ENCODE measurements around the gene TLX2. TPM values are rescaled to one million over a fixed set of nuclear protein-coding genes. Genes with fewer than 3 reads are reported as not detected.

The TLX2 gene
- total and polyA plus RNA-seq, 2 of the 13 experiments (the other 11 are each of a cell fraction or from before 2014, with no cell fraction given): 0.05 to 0.20 TPM

- TF ChIP-seq ZNF563 (CRISPR knock-in tag; IDR thresholded peaks at IDR 0.05) (peak; percentile 89), ZNF136 (CRISPR knock-in tag; IDR thresholded peaks at IDR 0.05; ENCODE audit: low read depth) (peak; percentile 93), ZNF615 (CRISPR knock-in tag; IDR thresholded peaks at IDR 0.05; ENCODE audit: borderline replicate concordance) (peak; percentile 92; the same call in 1 of the 2 replicates), ZNF263 (CRISPR knock-in tag; IDR thresholded peaks at IDR 0.05) (peak; percentile 56), ISX (CRISPR knock-in tag; conservative IDR thresholded peaks at IDR 0.05) (no peak), TERF1 (CRISPR knock-in tag; IDR thresholded peaks at IDR 0.05) (peak; percentile 42; the same call in 1 of the 2 replicates), ZNF34 (CRISPR knock-in tag; IDR thresholded peaks at IDR 0.05; ENCODE audit: borderline replicate concordance) (no peak), FOXP4 (CRISPR knock-in tag; IDR thresholded peaks at IDR 0.05) (peak; percentile 67; the same call in 1 of the 2 replicates), CENPX (CRISPR knock-in tag; IDR thresholded peaks at IDR 0.05) (no peak), MXD1 (CRISPR knock-in tag; IDR thresholded peaks at IDR 0.05) (peak; percentile 96), DPF2 (CRISPR knock-in tag; IDR thresholded peaks at IDR 0.05; ENCODE audit: borderline replicate concordance, low read depth) (0 out of 2 replicates have a peak, but pooled peaks have one; percentile 33), MED1 (CRISPR knock-in tag; IDR thresholded peaks at IDR 0.05) (peak; percentile 83), ZNF276 (CRISPR knock-in tag; IDR thresholded peaks at IDR 0.05; ENCODE audit: low read depth) (no peak; the same call in 1 of the 2 replicates), MTA3 (CRISPR knock-in tag; IDR thresholded peaks at IDR 0.05) (no peak), ZNF644 (CRISPR knock-in tag; IDR thresholded peaks at IDR 0.05; ENCODE audit: low read depth) (no peak), PLRG1 (conservative IDR thresholded peaks at IDR 0.05) (no peak)
- TF ChIP-seq, protein P1, sequence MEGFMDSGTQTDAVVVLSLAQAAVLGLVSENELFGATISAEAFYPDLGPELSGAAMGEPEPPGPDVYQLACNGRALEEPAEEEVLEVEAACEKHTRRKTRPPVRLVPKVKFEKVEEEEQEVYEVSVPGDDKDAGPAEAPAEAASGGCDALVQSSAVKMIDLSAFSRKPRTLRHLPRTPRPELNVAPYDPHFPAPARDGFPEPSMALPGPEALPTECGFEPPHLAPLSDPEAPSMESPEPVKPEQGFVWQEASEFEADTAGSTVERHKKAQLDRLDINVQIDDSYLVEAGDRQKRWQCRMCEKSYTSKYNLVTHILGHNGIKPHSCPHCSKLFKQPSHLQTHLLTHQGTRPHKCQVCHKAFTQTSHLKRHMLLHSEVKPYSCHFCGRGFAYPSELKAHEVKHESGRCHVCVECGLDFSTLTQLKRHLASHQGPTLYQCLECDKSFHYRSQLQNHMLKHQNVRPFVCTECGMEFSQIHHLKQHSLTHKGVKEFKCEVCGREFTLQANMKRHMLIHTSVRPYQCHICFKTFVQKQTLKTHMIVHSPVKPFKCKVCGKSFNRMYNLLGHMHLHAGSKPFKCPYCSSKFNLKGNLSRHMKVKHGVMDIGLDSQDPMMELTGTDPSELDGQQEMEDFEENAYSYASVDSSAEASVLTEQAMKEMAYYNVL (CRISPR knock-in tag; IDR thresholded peaks at IDR 0.05; ENCODE audit: borderline replicate concordance): peak; percentile 80
- TF ChIP-seq, protein P2, sequence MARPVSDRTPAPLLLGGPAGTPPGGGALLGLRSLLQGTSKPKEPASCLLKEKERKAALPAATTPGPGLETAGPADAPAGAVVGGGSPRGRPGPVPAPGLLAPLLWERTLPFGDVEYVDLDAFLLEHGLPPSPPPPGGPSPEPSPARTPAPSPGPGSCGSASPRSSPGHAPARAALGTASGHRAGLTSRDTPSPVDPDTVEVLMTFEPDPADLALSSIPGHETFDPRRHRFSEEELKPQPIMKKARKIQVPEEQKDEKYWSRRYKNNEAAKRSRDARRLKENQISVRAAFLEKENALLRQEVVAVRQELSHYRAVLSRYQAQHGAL (CRISPR knock-in tag; IDR thresholded peaks at IDR 0.05; ENCODE audit: not compliant biosample characterization): no peak
Observed at GRCh38 chr2:74529357-74530238, 15.3 kb downstream of the TLX2 start, which contains the start of the genes AUP1 and HTRA2 (continued).

Data from HepG2 (cell line).